Kidney (tissue), 14 donors: ENCODE measurements around the gene ADI1. TPM values are rescaled to one million over a fixed set of nuclear protein-coding genes. Genes with fewer than 3 reads are reported as not detected.

Experiments
- DNase-seq, 5 donors: peaks; one replicate each; pipeline ENCODE4 v3.0.0-alpha.2; 2013 to 2020
- FAIRE-seq: peaks from 2 replicates; lab custom pipeline; 2012; peaks lifted over from hg19 to GRCh38; lab: Jason Lieb, UNC
- H3K27ac ChIP-seq, 2 donors: one replicate each; pipeline ENCODE4 v1.7.0; 2013; ENCODE audit warnings: low read depth in 2 of 2, low read length in 2 of 2, inconsistent platforms in 1 of 2
- H3K27me3 ChIP-seq: one replicate; pipeline ENCODE4 v1.7.1; 2013; ENCODE audit warnings: low read length, inconsistent platforms; ENCODE audit not compliant: control insufficient read depth, insufficient read depth
- H3K36me3 ChIP-seq, 3 donors: one replicate each; pipeline versions ENCODE4 v1.7.0 to v1.7.1; 2013; ENCODE audit warnings: low read length in 3 of 3, control low read depth in 1 of 3, inconsistent platforms in 1 of 3; ENCODE audit not compliant: insufficient read depth in 3 of 3, control insufficient read depth in 2 of 3
- H3K4me1 ChIP-seq, 3 donors: one replicate each; pipeline versions ENCODE4 v1.7.0 to v1.7.1; 2013; ENCODE audit warnings: low read length in 3 of 3, inconsistent platforms in 1 of 3, low read depth in 1 of 3; ENCODE audit not compliant: control insufficient read depth in 2 of 3, insufficient read depth in 2 of 3
- H3K4me3 ChIP-seq, 3 donors: one replicate each; pipeline versions ENCODE4 v1.7.0 to v1.8.1; 2013; ENCODE audit warnings: low read length in 3 of 3, control low read depth in 1 of 3, inconsistent platforms in 1 of 3
- H3K9ac ChIP-seq, 3 donors: one replicate each; pipeline versions ENCODE4 v1.7.0 to v1.7.1; 2013; ENCODE audit warnings: low read length in 3 of 3, control low read depth in 1 of 3, inconsistent platforms in 1 of 3
- H3K9me3 ChIP-seq, 3 donors: one replicate each; pipeline versions ENCODE4 v1.7.0 to v1.7.1; 2013; ENCODE audit warnings: low read length in 3 of 3, control low read depth in 1 of 3, inconsistent platforms in 1 of 3; ENCODE audit not compliant: control insufficient read depth in 2 of 3, insufficient read depth in 1 of 3
- CTCF ChIP-seq: IDR thresholded peaks from 3 replicates; pipeline ENCODE4 v1.5.1; 2012; ENCODE audit warnings: mild to moderate bottlenecking, moderate library complexity, borderline replicate concordance; ENCODE audit not compliant: insufficient read depth; ENCODE audit errors: extremely low read depth
- intact Hi-C: fragments of 100-400 bp; cut with DNase I; formaldehyde crosslinking; loops from one replicate; pipeline ENCODE4 v1.11.1; 2022
- polyA plus RNA-seq: library from polyadenylated mRNA; stranded (reverse); fragments of 350-450 nt; fragmentation: Illumina TruSeq; extraction: RNeasy Lipid Tissue Mini Kit (QIAGEN cat#74804); gene quantifications from one replicate; pipeline ENCODE4 v1.2.3, GENCODE V29; 2014; ENCODE audit warnings: low read depth, low replicate concordance; ENCODE audit not compliant: insufficient read depth
- total RNA-seq: library from RNA; stranded (reverse); fragmentation: NEBNext Ultra II Directional; extraction: Animal tissue kit (Norgen Biotek cat#: 25700); gene quantifications from one replicate; pipeline ENCODE4 v1.2.1, GENCODE V29; 2021
- donor health status: control.
- donor health status: control.
- donor health status: control.
- donor health status: control.
- donor health status: control.
- donor health status: DM: yes; HTN: yes; CAD: no.
- donor health status: Normal renal cell carcinoma (clear cell type).

Gene ADI1
- total and polyA plus RNA-seq, 2 donors from 2014 or later: 74.0 to 236 TPM

- Histone ChIP-seq H3K36me3 (peaks cover 0 to 58% (median 23%) of the 10 kb centered on the region in 3 donors), H3K9me3 (no peaks in the 10 kb centered on the region), H3K9ac (no peak overlapping the region), H3K4me3 (no peak overlapping the region), H3K27ac (no peak overlapping the region), H3K4me1 (peaks cover 0 to 5% (median 0%) of the 10 kb centered on the region in 3 donors), H3K27me3 (no peaks in the 10 kb centered on the region)
- DNase-seq (no peak), FAIRE-seq (no peak)
- intact Hi-C loops: no loop called here
- no peak for TF ChIP-seq CTCF
Observed at GRCh38 chr2:3466966-3467365, 52.4 kb downstream of the ADI1 start.

DNA sequence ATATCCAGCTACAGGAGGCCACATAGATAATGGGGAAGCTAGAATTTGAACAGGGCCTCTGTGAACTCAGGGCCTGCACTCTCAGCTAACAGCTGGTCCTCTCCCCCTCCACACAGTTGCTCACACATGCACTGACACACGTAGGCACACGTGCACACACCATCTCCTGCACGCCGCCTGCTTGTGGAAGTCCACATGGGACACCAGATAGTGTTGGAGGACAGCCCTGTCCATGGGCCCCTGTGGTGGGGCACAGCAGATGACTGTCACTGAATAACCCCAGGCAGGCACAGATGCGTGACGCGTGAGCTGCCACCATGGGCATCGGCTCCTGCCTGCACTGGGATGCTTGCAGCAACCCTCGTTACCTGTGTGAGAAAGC lies 52.9 kb downstream of the ADI1 start:
- TF ChIP-seq CTCF: no peak
- Histone ChIP-seq H3K4me1 (peaks cover 0 to 5% (median 2%) of the 10 kb centered on the region in 3 donors), H3K9ac (no peak overlapping the region), H3K4me3 (no peak overlapping the region), H3K27ac (no peak overlapping the region), H3K27me3 (no peaks in the 10 kb centered on the region), H3K9me3 (no peaks in the 10 kb centered on the region), H3K36me3 (peaks cover 0 to 58% (median 23%) of the 10 kb centered on the region in 3 donors)
- FAIRE-seq (no peak), DNase-seq (no peak)
- intact Hi-C loops: no loop called here

GRCh38 chr2:3465844-3466481 lies 53.4 kb downstream of the ADI1 start:
- Histone ChIP-seq H3K27me3 (no peaks in the 10 kb centered on the region), H3K9me3 (no peaks in the 10 kb centered on the region), H3K4me3 (no peak overlapping the region), H3K27ac (no peak overlapping the region), H3K4me1 (peaks cover 0 to 7% (median under 1%) of the 10 kb centered on the region in 3 donors), H3K36me3 (peaks cover 0 to 54% (median 23%) of the 10 kb centered on the region in 3 donors), H3K9ac (no peak overlapping the region)
- DNase-seq (no peak), FAIRE-seq (no peak)
- TF ChIP-seq CTCF: no peak
- intact Hi-C loops: no loop called here
